ENCODE results near the gene AIM2. TPM values are rescaled to one million over a fixed set of nuclear protein-coding genes. Genes with fewer than 3 reads are reported as not detected.

The AIM2 gene
- total RNA-seq, 2 experiments from 2014 or later = 0.36 to 0.74 TPM

DNA sequence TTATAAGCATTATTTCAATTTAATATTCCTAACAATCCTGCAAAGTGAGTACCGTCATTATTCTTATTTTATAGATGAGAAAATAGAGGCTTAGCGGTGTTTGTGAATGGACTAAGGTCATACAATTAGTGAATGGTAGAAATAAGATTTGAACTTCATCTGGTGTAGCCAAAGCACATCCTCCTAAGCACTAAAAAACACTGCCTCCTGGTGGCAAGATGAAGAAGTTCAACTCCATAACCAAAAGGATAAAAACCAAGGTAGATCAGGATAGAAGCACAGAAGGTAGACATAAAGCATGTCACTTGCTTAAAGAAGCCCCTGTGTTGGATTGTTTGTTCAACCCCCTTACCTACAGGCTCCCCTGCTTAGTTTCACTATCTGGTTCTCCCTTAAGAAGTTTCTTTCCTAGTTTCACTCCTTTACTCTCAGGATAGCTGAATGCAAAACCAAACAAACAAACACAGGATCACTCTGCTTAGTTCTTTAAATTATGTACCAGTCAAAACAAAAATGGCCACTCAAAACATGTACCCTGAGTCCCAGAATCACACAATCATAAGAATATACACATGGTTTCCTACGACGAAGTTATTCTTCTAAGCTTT, 12.7 kb upstream of the AIM2 start:
- intact Hi-C loops (cut with DNase I, micrococcal nuclease) = loop anchor here (2.0 to 5.0 kb wide), 2 partner anchors 1126 to 1127 kb away; no protein-coding TSS in a partner anchor
- no peaks in the 10 kb centered on the region for H3K9me3 ChIP-seq (ENCODE audit: control insufficient read depth in 1 of 2, insufficient read depth in 1 of 2, low read length in 2 of 2)

DNA sequence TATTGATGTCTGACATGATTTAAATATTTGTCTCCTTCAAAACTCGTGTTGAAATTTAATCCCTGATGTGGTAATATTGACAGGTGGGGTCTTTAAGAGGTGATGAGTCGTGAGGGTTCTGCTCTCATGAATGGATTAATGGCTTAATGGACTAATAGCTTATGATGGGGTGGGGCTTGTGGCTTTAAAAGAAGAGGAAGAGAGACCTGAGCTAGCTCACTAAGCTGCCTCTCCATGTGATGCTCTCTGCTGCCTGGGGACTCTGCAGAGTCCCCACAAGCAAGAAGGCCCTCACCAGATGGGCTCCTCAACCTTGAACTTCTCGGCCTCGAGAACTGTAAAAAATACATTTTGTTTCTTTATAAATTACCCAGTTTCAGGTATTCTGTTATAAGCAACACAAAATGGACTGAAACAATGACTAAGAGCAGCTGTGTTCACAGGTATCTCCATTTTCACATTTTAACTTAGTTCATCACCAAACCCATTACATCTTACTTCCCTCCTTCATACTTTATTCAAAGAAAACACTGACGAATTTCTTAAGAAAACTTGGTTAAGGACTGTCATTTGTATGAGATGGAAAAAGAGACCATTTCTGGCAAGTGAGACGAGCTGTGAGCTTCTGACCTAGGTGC, 12.1 kb upstream of the AIM2 start:
- Mint-ChIP-seq H3K27ac (no peak overlapping the region), H3K4me1 (ENCODE audit: low read depth) (no peaks in the 10 kb centered on the region), H3K4me3 (no peak overlapping the region), H3K36me3 (ENCODE audit: low read depth) (no peaks in the 10 kb centered on the region), H3K27me3 (peaks cover 4% of the 10 kb centered on the region), H3K9me3 (no peaks in the 10 kb centered on the region)
- DNase-seq (no peak), ATAC-seq (ENCODE audit: poor library complexity) (no peak)
- Histone ChIP-seq H3K9me3 (ENCODE audit: control insufficient read depth in 1 of 2, insufficient read depth in 1 of 2, low read length in 2 of 2) (no peaks in the 10 kb centered on the region), H3K4me3 (ENCODE audit: low read length) (no peak overlapping the region), H3K27ac (ENCODE audit: low read depth in 1 of 2, low read length in 2 of 2) (no peak overlapping the region), H3K27me3 (ENCODE audit: control insufficient read depth in 1 of 2, insufficient read depth in 2 of 2, low read length in 2 of 2) (no peaks in the 10 kb centered on the region), H3K4me1 (ENCODE audit: insufficient read depth, low read length) (peaks cover 6% of the 10 kb centered on the region), H3K36me3 (ENCODE audit: insufficient read depth, low read length) (no peaks in the 10 kb centered on the region)
- TF ChIP-seq, protein P1, sequence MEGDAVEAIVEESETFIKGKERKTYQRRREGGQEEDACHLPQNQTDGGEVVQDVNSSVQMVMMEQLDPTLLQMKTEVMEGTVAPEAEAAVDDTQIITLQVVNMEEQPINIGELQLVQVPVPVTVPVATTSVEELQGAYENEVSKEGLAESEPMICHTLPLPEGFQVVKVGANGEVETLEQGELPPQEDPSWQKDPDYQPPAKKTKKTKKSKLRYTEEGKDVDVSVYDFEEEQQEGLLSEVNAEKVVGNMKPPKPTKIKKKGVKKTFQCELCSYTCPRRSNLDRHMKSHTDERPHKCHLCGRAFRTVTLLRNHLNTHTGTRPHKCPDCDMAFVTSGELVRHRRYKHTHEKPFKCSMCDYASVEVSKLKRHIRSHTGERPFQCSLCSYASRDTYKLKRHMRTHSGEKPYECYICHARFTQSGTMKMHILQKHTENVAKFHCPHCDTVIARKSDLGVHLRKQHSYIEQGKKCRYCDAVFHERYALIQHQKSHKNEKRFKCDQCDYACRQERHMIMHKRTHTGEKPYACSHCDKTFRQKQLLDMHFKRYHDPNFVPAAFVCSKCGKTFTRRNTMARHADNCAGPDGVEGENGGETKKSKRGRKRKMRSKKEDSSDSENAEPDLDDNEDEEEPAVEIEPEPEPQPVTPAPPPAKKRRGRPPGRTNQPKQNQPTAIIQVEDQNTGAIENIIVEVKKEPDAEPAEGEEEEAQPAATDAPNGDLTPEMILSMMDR (IDR thresholded peaks at IDR 0.05) = no peak
- ChIA-PET POLR2A (interaction anchor here (1.6 kb wide), 1 partner anchor 12 kb away, joined by 3 read pairs; the partner anchor contains the start of gene AIM2), CTCF (interaction anchor here (0.7 to 2.2 kb wide), 6 partner anchors 12 to 885 kb away, joined by 3 to 17 read pairs (median 4); partner anchors contain the start of gene AIM2)
- intact Hi-C loops (cut with DNase I, micrococcal nuclease) = loop anchor here (2.0 to 5.0 kb wide), 2 partner anchors 1126 kb away; no protein-coding TSS in a partner anchor

More for the DNA sequence above, 12.7 kb upstream of the AIM2 start:
- Histone ChIP-seq H3K4me3 (ENCODE audit: low read length) (no peak overlapping the region), H3K4me1 (ENCODE audit: insufficient read depth, low read length) (peaks cover 6% of the 10 kb centered on the region), H3K36me3 (ENCODE audit: insufficient read depth, low read length) (no peaks in the 10 kb centered on the region), H3K27ac (ENCODE audit: low read depth in 1 of 2, low read length in 2 of 2) (no peak overlapping the region), H3K27me3 (ENCODE audit: control insufficient read depth in 1 of 2, insufficient read depth in 2 of 2, low read length in 2 of 2) (no peaks in the 10 kb centered on the region)
- no peak overlapping the region for H3K27ac Mint-ChIP-seq
- H3K36me3 Mint-ChIP-seq (ENCODE audit: low read depth) = no peaks in the 10 kb centered on the region
- ATAC-seq (ENCODE audit: poor library complexity) (peak; percentile 51), DNase-seq (peak in 4 of 14 experiments; percentile 32 to 70 (median 60))
- ChIA-PET POLR2A (interaction anchor here (1.6 kb wide), 1 partner anchor 13 kb away, joined by 3 read pairs; the partner anchor contains the start of gene AIM2), CTCF (interaction anchor here (0.7 to 2.2 kb wide), 4 partner anchors 13 to 91 kb away, joined by 3 to 17 read pairs (median 5); partner anchors contain the start of gene AIM2)
- H3K4me1 Mint-ChIP-seq (ENCODE audit: low read depth) = no peaks in the 10 kb centered on the region
- no peaks in the 10 kb centered on the region for H3K9me3 Mint-ChIP-seq
- no peak overlapping the region for H3K4me3 Mint-ChIP-seq
- TF ChIP-seq, protein P1 (IDR thresholded peaks at IDR 0.05) = peak; percentile 75
- H3K27me3 Mint-ChIP-seq = peaks cover 4% of the 10 kb centered on the region

DNA sequence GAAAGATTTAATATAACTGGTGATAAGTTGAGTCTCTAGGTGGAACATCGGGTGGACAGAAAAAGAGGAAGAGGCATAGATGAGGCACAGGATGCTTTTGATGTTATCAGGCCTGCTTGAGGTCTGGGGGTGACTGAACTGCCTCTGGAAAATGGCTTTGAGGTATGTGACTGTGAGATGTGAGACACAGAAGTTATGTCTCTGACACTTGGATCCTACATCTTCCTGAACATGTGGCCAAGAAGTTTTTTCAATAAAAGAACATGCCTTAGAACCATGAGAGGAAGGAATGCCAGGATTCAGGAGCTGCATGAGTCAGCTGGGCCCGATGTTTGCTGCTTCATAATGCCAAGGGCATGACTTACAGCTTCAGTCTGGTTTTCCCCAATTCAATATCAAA, 11.5 kb upstream of the AIM2 start:
- ChIA-PET CTCF (interaction anchor here (1.1 to 2.2 kb wide), 5 partner anchors 12 to 884 kb away, joined by 3 to 17 read pairs (median 3); partner anchors contain the start of gene AIM2), POLR2A (interaction anchor here (1.6 kb wide), 1 partner anchor 12 kb away, joined by 3 read pairs; the partner anchor contains the start of gene AIM2)
- no peaks in the 10 kb centered on the region for H3K36me3 ChIP-seq (ENCODE audit: insufficient read depth, low read length)
- Mint-ChIP-seq H3K4me1 (ENCODE audit: low read depth) (no peaks in the 10 kb centered on the region), H3K27me3 (peaks cover 4% of the 10 kb centered on the region), H3K9me3 (no peaks in the 10 kb centered on the region), H3K27ac (no peak overlapping the region), H3K4me3 (no peak overlapping the region), H3K36me3 (ENCODE audit: low read depth) (no peaks in the 10 kb centered on the region)
- H3K9me3 ChIP-seq (ENCODE audit: control insufficient read depth in 1 of 2, insufficient read depth in 1 of 2, low read length in 2 of 2) = no peaks in the 10 kb centered on the region
- peaks cover 6% of the 10 kb centered on the region for H3K4me1 ChIP-seq (ENCODE audit: insufficient read depth, low read length)
- no peak overlapping the region for H3K4me3 ChIP-seq (ENCODE audit: low read length)
- intact Hi-C loops (cut with DNase I, micrococcal nuclease) = loop anchor here (2.0 to 5.0 kb wide), 2 partner anchors 1125 to 1126 kb away; no protein-coding TSS in a partner anchor
- no peak overlapping the region for H3K27ac ChIP-seq (ENCODE audit: low read depth in 1 of 2, low read length in 2 of 2)
- no peak for ATAC-seq (ENCODE audit: poor library complexity)
- H3K27me3 ChIP-seq (ENCODE audit: control insufficient read depth in 1 of 2, insufficient read depth in 2 of 2, low read length in 2 of 2) = no peaks in the 10 kb centered on the region
- TF ChIP-seq, protein P1 (IDR thresholded peaks at IDR 0.05) = no peak
- no peak for DNase-seq

Data from CD4-positive, alpha-beta T cell (primary cell).